ENCODE results near the gene CHID1.

GRCh38 chr11:852762-853161, 57.8 kb downstream of the CHID1 start:
- TF ChIP-seq EZH2phosphoT487 (IDR thresholded peaks at IDR 0.05; ENCODE audit: insufficient read depth, low read depth) (no peak), EZH2 (IDR thresholded peaks at IDR 0.05; ENCODE audit: insufficient read depth, poor library complexity, severe bottlenecking) (no peak)
